ENCODE data around the gene BDKRB2.
"Not testable (repeated sequence)": the region's sequence is repeated elsewhere in the genome, so short reads cannot be mapped to it uniquely, and the experiment has no call there.

BDKRB2 gene

GRCh38 chr14:96227428-96227827 is 22.8 kb downstream of the BDKRB2 start:
- FAIRE-seq = no peak

GRCh38 chr14:96229315-96229714 is 24.7 kb downstream of the BDKRB2 start:
- FAIRE-seq = no peak

GRCh38 chr14:96231056-96231455 is 26.4 kb downstream of the BDKRB2 start:
- no peak for FAIRE-seq

- FAIRE-seq = no peak
Observed at GRCh38 chr14:96231526-96232130, 27.0 kb downstream of the BDKRB2 start.

GRCh38 chr14:96232506-96232905 is 27.9 kb downstream of the BDKRB2 start:
- no peak for FAIRE-seq

GRCh38 chr14:96233661-96234060 is 29.0 kb downstream of the BDKRB2 start:
- FAIRE-seq = no peak

GRCh38 chr14:96235426-96235825 is 30.8 kb downstream of the BDKRB2 start:
- no peak for FAIRE-seq

GRCh38 chr14:96237641-96238040 is 33.0 kb downstream of the BDKRB2 start:
- FAIRE-seq = no peak

GRCh38 chr14:96238676-96239265 is 34.1 kb downstream of the BDKRB2 start:
- no peak for FAIRE-seq

GRCh38 chr14:96239711-96240141 is 35.1 kb downstream of the BDKRB2 start:
- no peak for FAIRE-seq

GRCh38 chr14:96240641-96241040 is 36.0 kb downstream of the BDKRB2 start:
- no peak for FAIRE-seq

- no peak for FAIRE-seq
Observed at GRCh38 chr14:96242126-96242525, 37.5 kb downstream of the BDKRB2 start.

- no peak for FAIRE-seq
Observed at GRCh38 chr14:96243785-96244184, 39.1 kb downstream of the BDKRB2 start.

GRCh38 chr14:96245074-96245473 is 40.4 kb downstream of the BDKRB2 start:
- FAIRE-seq = not testable (repeated sequence)

GRCh38 chr14:96245710-96246538 is 41.3 kb downstream of the BDKRB2 start:
- FAIRE-seq = no peak

GRCh38 chr14:96246539-96246847 is 41.9 kb downstream of the BDKRB2 start:
- no peak for FAIRE-seq

- FAIRE-seq = no peak
Observed at GRCh38 chr14:96247031-96247430, 42.4 kb downstream of the BDKRB2 start.

GRCh38 chr14:96249029-96249428 is 44.4 kb downstream of the BDKRB2 start:
- no peak for FAIRE-seq

GRCh38 chr14:96250485-96250884 is 45.8 kb downstream of the BDKRB2 start:
- FAIRE-seq = no peak

GRCh38 chr14:96251656-96252155 is 47.1 kb downstream of the BDKRB2 start:
- no peak for FAIRE-seq

- FAIRE-seq = no peak
Observed at GRCh38 chr14:96252323-96252998, 47.8 kb downstream of the BDKRB2 start.

GRCh38 chr14:96252999-96253539 is 48.4 kb downstream of the BDKRB2 start:
- no peak for FAIRE-seq

GRCh38 chr14:96254687-96255086 is 50.0 kb downstream of the BDKRB2 start:
- FAIRE-seq = no peak

Data from colon (tissue), 2 donors.